Progenitor cell of endocrine pancreas (in vitro differentiated cells): Measurements from ENCODE around the gene PRPF6. TPM values are rescaled to one million over a fixed set of nuclear protein-coding genes. Genes with fewer than 3 reads are reported as not detected.

ENCODE experiments used
- DNase-seq: peaks from one replicate; pipeline ENCODE4 v3.0.0; 2021; ENCODE audit warnings: low spot score; ENCODE audit not compliant: unreplicated experiment
- H3K27ac Mint-ChIP-seq: 2 replicates; pipeline ENCODE4 v1.8.0; 2021; ENCODE audit warnings: mild to moderate bottlenecking, moderate library complexity, mixed read lengths
- H3K27me3 Mint-ChIP-seq: 2 replicates; pipeline ENCODE4 v1.8.0; 2021; ENCODE audit warnings: mixed read lengths
- H3K36me3 Mint-ChIP-seq: 2 replicates; pipeline ENCODE4 v1.8.0; 2022; ENCODE audit warnings: mixed read lengths; ENCODE audit not compliant: insufficient read depth
- H3K4me1 Mint-ChIP-seq: 2 replicates; pipeline ENCODE4 v1.8.0; 2021; ENCODE audit warnings: low read depth, mixed read lengths
- H3K4me3 Mint-ChIP-seq: 2 replicates; pipeline ENCODE4 v1.8.0; 2021; ENCODE audit warnings: low read depth, mild to moderate bottlenecking, moderate library complexity, mixed read lengths
- H3K9me3 Mint-ChIP-seq: 2 replicates; pipeline ENCODE4 v1.8.0; 2021; ENCODE audit warnings: low read depth, mixed read lengths
- microRNA-seq: library from miRNA; unstranded; fragments of <30 nt; microRNA quantifications from one replicate; pipeline ENCODE4 v1.1.0, GENCODE V29; 2020; ENCODE audit warnings: borderline number of aligned reads; ENCODE audit not compliant: unreplicated experiment
- total RNA-seq: library from RNA; stranded (reverse); gene quantifications from 2 replicates; pipeline ENCODE4 v1.2.1, GENCODE V29; 2021
- TF ChIP-seq, protein P1 (sequence below): fragments of 200-600 bp; sonication (generic); IDR thresholded peaks from one replicate; pipeline ENCODE4 v1.5.0; 2021; ENCODE audit warnings: antibody characterized with exemption, mild to moderate bottlenecking; ENCODE audit not compliant: unreplicated experiment

PRPF6 gene
- total RNA-seq, 1 donor from 2014 or later: 76.4 TPM

DNA sequence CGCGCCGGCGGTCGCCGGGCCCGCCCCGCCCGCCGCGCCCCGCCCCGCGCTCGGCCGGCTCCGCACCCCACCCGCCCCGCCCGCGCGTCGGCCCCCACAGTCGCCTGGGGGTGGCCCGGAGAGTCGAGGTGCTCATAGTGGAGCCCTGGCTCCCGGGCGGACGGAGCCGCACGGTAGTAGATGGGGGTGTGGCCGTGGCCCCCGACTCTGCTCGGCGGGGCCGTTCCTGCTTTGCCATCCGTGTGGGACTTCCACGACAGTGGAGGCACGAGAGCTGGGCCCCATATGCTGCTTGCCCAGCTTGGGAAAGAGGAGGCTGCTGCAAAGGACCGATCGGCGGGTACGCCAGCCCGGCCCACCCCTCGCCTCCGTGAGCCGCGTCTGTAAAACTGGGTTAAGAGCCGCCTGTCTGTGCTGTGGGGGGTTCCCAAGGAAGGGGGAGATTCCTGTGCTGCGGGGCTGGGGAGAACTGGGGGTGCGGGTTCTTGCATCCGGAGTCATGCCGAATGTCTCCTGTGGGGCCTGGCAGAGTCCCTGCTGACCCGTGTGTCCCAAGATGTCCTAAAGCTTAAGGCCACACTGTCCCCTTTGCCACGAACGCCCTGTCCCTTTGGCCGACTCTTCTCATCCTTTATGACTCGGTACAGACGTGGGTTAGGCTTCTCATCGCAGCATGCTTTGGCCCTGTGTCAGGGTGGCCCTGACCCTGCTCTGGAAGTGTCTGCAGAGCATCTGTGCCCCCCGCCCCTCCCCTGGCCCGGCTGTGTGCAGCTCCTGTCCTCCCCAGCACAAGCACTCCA, 99.3 kb downstream of the PRPF6 start, which contains the start of gene OPRL1:
Gene OPRL1, plus strand, starts transcription at position 70 of the 800 bp plus-strand sequence. CDS start 12,639 bp downstream, outside the sequence.
- no peak for DNase-seq
- H3K4me1 Mint-ChIP-seq: peaks cover 8% of the 10 kb centered on the region
- peak within 1 kb of the TSS; percentile 41 for H3K27ac Mint-ChIP-seq
- H3K36me3 Mint-ChIP-seq: no peaks in the 10 kb centered on the region
- H3K4me3 Mint-ChIP-seq: peak within 1 kb of the TSS; percentile 75
- TF ChIP-seq, protein P1, sequence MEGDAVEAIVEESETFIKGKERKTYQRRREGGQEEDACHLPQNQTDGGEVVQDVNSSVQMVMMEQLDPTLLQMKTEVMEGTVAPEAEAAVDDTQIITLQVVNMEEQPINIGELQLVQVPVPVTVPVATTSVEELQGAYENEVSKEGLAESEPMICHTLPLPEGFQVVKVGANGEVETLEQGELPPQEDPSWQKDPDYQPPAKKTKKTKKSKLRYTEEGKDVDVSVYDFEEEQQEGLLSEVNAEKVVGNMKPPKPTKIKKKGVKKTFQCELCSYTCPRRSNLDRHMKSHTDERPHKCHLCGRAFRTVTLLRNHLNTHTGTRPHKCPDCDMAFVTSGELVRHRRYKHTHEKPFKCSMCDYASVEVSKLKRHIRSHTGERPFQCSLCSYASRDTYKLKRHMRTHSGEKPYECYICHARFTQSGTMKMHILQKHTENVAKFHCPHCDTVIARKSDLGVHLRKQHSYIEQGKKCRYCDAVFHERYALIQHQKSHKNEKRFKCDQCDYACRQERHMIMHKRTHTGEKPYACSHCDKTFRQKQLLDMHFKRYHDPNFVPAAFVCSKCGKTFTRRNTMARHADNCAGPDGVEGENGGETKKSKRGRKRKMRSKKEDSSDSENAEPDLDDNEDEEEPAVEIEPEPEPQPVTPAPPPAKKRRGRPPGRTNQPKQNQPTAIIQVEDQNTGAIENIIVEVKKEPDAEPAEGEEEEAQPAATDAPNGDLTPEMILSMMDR: no peak
- H3K27me3 Mint-ChIP-seq: peaks cover 35% of the 10 kb centered on the region
- no peaks in the 10 kb centered on the region for H3K9me3 Mint-ChIP-seq

DNA sequence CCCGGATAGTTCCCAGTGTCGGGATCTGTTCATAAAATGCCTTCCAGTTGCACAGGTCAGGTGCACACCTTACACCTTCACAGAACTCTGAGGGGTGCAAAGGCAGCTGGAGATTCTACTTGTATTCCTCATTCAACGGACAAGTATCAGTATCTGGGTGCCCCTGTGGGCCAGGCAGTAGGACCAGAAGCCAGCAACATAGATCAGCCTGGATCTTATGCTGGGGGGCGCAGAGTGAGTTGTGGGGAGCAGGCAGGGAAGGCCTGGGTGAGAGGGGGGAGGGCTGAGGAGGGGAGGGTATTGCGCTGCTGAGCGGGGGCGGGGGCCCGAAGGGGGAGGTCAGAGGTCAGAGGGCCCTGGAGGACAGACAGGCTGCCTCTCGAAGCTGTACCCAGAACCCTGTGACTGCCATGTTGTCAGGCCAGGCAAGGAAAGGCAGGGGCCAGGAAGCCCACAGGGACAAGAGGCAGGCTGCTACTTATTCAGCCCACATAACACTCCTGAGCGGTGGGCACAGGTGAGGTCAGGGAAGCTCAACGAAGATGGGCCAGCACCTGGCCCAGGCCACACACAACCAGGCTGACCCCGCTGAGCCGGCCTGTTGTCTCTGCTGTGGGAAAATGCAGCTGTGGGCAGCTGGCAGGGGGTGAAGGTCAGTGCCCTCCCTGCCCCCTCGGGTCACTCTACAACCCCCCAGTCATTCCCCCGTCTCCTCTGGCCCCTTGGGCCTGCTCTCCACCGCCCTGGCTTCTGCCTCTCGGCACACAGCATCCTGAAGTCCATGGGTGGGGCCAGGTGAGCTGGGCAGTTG, 100.1 kb downstream of the PRPF6 start:
- Mint-ChIP-seq H3K27me3 (peaks cover 43% of the 10 kb centered on the region), H3K36me3 (no peaks in the 10 kb centered on the region), H3K9me3 (no peaks in the 10 kb centered on the region), H3K4me3 (peak overlapping the region; percentile 75), H3K27ac (no peak overlapping the region), H3K4me1 (peaks cover 8% of the 10 kb centered on the region)
- TF ChIP-seq, protein P1: no peak
- no peak for DNase-seq

DNA sequence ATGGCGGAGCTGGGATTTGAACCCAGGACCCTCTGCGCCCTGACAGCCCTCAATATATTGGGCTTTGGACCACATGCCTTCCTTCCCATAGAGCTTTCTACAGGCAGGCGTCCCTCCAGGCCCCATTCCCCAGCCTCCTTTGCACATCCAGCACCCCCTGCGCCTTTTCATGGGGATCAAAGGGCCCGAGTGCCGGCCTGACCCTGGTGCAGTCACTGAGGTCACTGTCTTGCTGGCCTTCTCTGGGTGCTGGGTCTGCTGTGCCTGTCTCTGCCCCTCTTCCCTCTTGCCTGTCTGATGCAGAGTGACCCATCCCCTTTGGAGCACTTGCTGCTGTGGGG, 100.7 kb downstream of the PRPF6 start:
- TF ChIP-seq, protein P1: no peak
- Mint-ChIP-seq H3K4me1 (peaks cover 8% of the 10 kb centered on the region), H3K4me3 (peak overlapping the region; percentile 52), H3K9me3 (no peaks in the 10 kb centered on the region), H3K27me3 (peaks cover 49% of the 10 kb centered on the region), H3K27ac (no peak overlapping the region), H3K36me3 (no peaks in the 10 kb centered on the region)
- no peak for DNase-seq

DNA sequence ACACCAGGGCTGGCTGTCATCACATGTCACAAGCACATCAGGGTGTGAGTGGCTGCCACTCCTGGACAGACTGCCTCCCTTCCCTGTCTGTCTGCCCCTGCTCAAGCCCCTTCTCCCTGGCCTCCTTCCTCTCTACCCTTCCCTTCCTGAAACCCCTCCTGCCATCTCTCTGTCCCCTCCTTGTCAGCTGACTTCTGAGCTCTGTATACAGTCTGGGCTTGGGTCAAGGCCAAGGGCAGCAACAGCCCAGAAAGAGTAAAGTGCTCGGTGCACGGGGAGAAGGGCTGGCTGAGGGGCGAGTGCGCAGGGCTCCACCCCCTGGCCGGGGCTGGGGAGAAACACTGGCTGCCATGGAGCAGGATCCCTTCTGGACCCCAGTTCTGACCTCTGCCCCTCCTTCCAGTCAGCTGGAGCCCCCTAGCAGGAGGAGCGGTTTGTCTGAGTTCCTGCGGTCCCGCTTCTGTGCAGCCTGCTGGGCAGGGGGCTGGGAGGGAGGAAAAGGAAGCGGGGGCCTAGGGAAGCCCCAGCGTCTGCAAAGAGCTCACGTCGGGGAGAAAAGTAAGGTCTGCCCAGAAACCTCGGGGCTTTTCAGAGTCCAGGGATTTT, 101.3 kb downstream of the PRPF6 start:
- no peak for DNase-seq
- TF ChIP-seq, protein P1: no peak
- Mint-ChIP-seq H3K36me3 (no peaks in the 10 kb centered on the region), H3K27me3 (peaks cover 51% of the 10 kb centered on the region), H3K9me3 (no peaks in the 10 kb centered on the region), H3K27ac (no peak overlapping the region), H3K4me3 (peak overlapping the region; percentile 52), H3K4me1 (peaks cover 8% of the 10 kb centered on the region)

Small RNAs within 50 kb of the gene (microRNA-seq; reads per million reads assigned to microRNA genes)
- gene MIR1914: 5.4 reads per million
- not detected for gene MIR647
- not detected for gene MIR6813

Other genes starting within 250 kb of the PRPF6 start
- 17.2 and 21.0 TPM in 2 replicates for gene LIME1, start 244.5 kb upstream of the PRPF6 start, total RNA-seq
- 59.7 and 59.9 TPM in 2 replicates for gene SLC2A4RG, start 241.4 kb upstream of the PRPF6 start, total RNA-seq
- gene ZBTB46, start 149.9 kb upstream of the PRPF6 start, total RNA-seq: 31.2 and 32.2 TPM in 2 replicates
- gene ABHD16B, start 119.6 kb upstream of the PRPF6 start, total RNA-seq: not detected in 2 replicates
- gene TPD52L2, start 115.9 kb upstream of the PRPF6 start, total RNA-seq: 85.0 and 88.1 TPM in 2 replicates
- 41.8 and 42.3 TPM in 2 replicates for gene DNAJC5, start 86.0 kb upstream of the PRPF6 start, total RNA-seq
- 78.9 and 79.2 TPM in 2 replicates for gene UCKL1, start 24.7 kb upstream of the PRPF6 start, total RNA-seq
- 49.4 and 50.5 TPM in 2 replicates for gene ZNF512B, start 11.2 kb upstream of the PRPF6 start, total RNA-seq
- 12.8 and 14.0 TPM in 2 replicates for gene SAMD10, start 1.5 kb upstream of the PRPF6 start, total RNA-seq
- 3.3 and 3.4 TPM in 2 replicates for gene C20orf204, start 55.0 kb downstream of the PRPF6 start, total RNA-seq
- gene SOX18, start 68.5 kb downstream of the PRPF6 start, total RNA-seq: not detected in 2 replicates
- gene TCEA2, start 82.1 kb downstream of the PRPF6 start, total RNA-seq: 86.7 and 92.7 TPM in 2 replicates
- gene RGS19, start 98.4 kb downstream of the PRPF6 start, total RNA-seq: 6.5 and 7.6 TPM in 2 replicates
- gene OPRL1, start 99.0 kb downstream of the PRPF6 start, total RNA-seq: 1.5 TPM in 2 replicates
- not detected in 2 replicates for gene LKAAEAR1, start 103.3 kb downstream of the PRPF6 start, total RNA-seq
- not detected in 2 replicates for gene NPBWR2, start 126.4 kb downstream of the PRPF6 start, total RNA-seq
- 1.9 and 2.3 TPM in 2 replicates for gene MYT1, start 183.3 kb downstream of the PRPF6 start, total RNA-seq